ENCODE measurements around the gene C1orf105. TPM values are rescaled to one million over a fixed set of nuclear protein-coding genes. Genes with fewer than 3 reads are reported as not detected.

The C1orf105 gene
- polyA plus RNA-seq, 1 donor (not counting 4 experiments of a cell fraction or from before 2014, with no cell fraction given): not detected

GRCh38 chr1:172466795-172467407, 46.4 kb downstream of the C1orf105 start:
- dilution Hi-C loops (cut with MboI; ENCODE audit: extremely low pct_ligation_motif_present, low sequenced_read_pairs): no loop called here
- H3K9me1 ChIP-seq (ENCODE audit: control insufficient read depth, extremely low read depth, insufficient read depth, low read length): no peaks in the 10 kb centered on the region
- no peaks in the 10 kb centered on the region for H3K36me3 ChIP-seq (ENCODE audit: control insufficient read depth in 2 of 2, extremely low read depth in 1 of 2, insufficient read depth in 2 of 2, low read length in 2 of 2)
- no peaks in the 10 kb centered on the region for H3K27me3 ChIP-seq (ENCODE audit: control insufficient read depth, extremely low read depth, insufficient read depth, low read length)
- no peaks in the 10 kb centered on the region for H3K79me2 ChIP-seq (ENCODE audit: control insufficient read depth, insufficient read depth, low read length)
- H3K27ac ChIP-seq (ENCODE audit: control insufficient read depth, insufficient read depth, low read length): no peak overlapping the region
- H3K4me3 ChIP-seq (ENCODE audit: control insufficient read depth in 2 of 3, extremely low read depth in 1 of 3, insufficient read depth in 2 of 3, low read depth in 1 of 3, low read length in 3 of 3): no peak overlapping the region
- no peaks in the 10 kb centered on the region for H3K9me3 ChIP-seq (ENCODE audit: control insufficient read depth, low read depth, low read length)
- TF ChIP-seq EZH2 (IDR thresholded peaks at IDR 0.05; ENCODE audit: low read length): no peak
- no peak for TF ChIP-seq CTCF (optimal IDR thresholded peaks at IDR 0.05 in 1 of 3, IDR thresholded peaks at IDR 0.05 in 1 of 3, conservative IDR thresholded peaks at IDR 0.05 in 1 of 3; ENCODE audit: extremely low read depth in 1 of 3, insufficient read depth in 2 of 3, low read length in 3 of 3)
- H4K20me1 ChIP-seq (ENCODE audit: control insufficient read depth, extremely low read depth, insufficient read depth, low read length): no peaks in the 10 kb centered on the region
- no peak for DNase-seq (ENCODE audit: low read depth, low spot score)
- peak; percentile 97 for FAIRE-seq
- H3K9ac ChIP-seq (ENCODE audit: control insufficient read depth, extremely low read depth, insufficient read depth, low read length): no peak overlapping the region
- H3K4me2 ChIP-seq (ENCODE audit: control insufficient read depth, extremely low read depth, insufficient read depth, low read depth, low read length): no peak overlapping the region
- H2AFZ ChIP-seq (ENCODE audit: control insufficient read depth, low read length): no peak overlapping the region
- H3K4me1 ChIP-seq (ENCODE audit: control insufficient read depth, extremely low read depth, insufficient read depth, low read length): peaks cover 18% of the 10 kb centered on the region

GRCh38 chr1:172467446-172467845, 47.0 kb downstream of the C1orf105 start:
- no peak for FAIRE-seq
- Histone ChIP-seq H3K4me1 (ENCODE audit: control insufficient read depth, extremely low read depth, insufficient read depth, low read length) (peaks cover 23% of the 10 kb centered on the region), H3K9me3 (ENCODE audit: control insufficient read depth, low read depth, low read length) (no peaks in the 10 kb centered on the region), H3K4me3 (ENCODE audit: control insufficient read depth in 2 of 3, extremely low read depth in 1 of 3, insufficient read depth in 2 of 3, low read depth in 1 of 3, low read length in 3 of 3) (no peak overlapping the region), H2AFZ (ENCODE audit: control insufficient read depth, low read length) (no peak overlapping the region), H3K79me2 (ENCODE audit: control insufficient read depth, insufficient read depth, low read length) (no peaks in the 10 kb centered on the region), H3K9me1 (ENCODE audit: control insufficient read depth, extremely low read depth, insufficient read depth, low read length) (no peaks in the 10 kb centered on the region), H3K9ac (ENCODE audit: control insufficient read depth, extremely low read depth, insufficient read depth, low read length) (no peak overlapping the region), H4K20me1 (ENCODE audit: control insufficient read depth, extremely low read depth, insufficient read depth, low read length) (no peaks in the 10 kb centered on the region), H3K27ac (ENCODE audit: control insufficient read depth, insufficient read depth, low read length) (no peak overlapping the region), H3K36me3 (ENCODE audit: control insufficient read depth in 2 of 2, extremely low read depth in 1 of 2, insufficient read depth in 2 of 2, low read length in 2 of 2) (no peaks in the 10 kb centered on the region), H3K27me3 (ENCODE audit: control insufficient read depth, extremely low read depth, insufficient read depth, low read length) (no peaks in the 10 kb centered on the region), H3K4me2 (ENCODE audit: control insufficient read depth, extremely low read depth, insufficient read depth, low read depth, low read length) (no peak overlapping the region)
- TF ChIP-seq EZH2 (IDR thresholded peaks at IDR 0.05; ENCODE audit: low read length) (no peak), CTCF (optimal IDR thresholded peaks at IDR 0.05 in 1 of 3, IDR thresholded peaks at IDR 0.05 in 1 of 3, conservative IDR thresholded peaks at IDR 0.05 in 1 of 3; ENCODE audit: extremely low read depth in 1 of 3, insufficient read depth in 2 of 3, low read length in 3 of 3) (no peak)
- dilution Hi-C loops (cut with MboI; ENCODE audit: extremely low pct_ligation_motif_present, low sequenced_read_pairs): no loop called here
- no peak for DNase-seq (ENCODE audit: low read depth, low spot score)

Data from keratinocyte (primary cell).